Progenitor cell of endocrine pancreas (in vitro differentiated cells): ENCODE measurements around the gene MTERF4. TPM values are rescaled to one million over a fixed set of nuclear protein-coding genes. Genes with fewer than 3 reads are reported as not detected.

ENCODE experiments used
- DNase-seq: peaks from one replicate; pipeline ENCODE4 v3.0.0; 2021; ENCODE audit warnings: low spot score; ENCODE audit not compliant: unreplicated experiment
- H3K27ac Mint-ChIP-seq: 2 replicates; pipeline ENCODE4 v1.8.0; 2021; ENCODE audit warnings: mild to moderate bottlenecking, moderate library complexity, mixed read lengths
- H3K27me3 Mint-ChIP-seq: 2 replicates; pipeline ENCODE4 v1.8.0; 2021; ENCODE audit warnings: mixed read lengths
- H3K36me3 Mint-ChIP-seq: 2 replicates; pipeline ENCODE4 v1.8.0; 2022; ENCODE audit warnings: mixed read lengths; ENCODE audit not compliant: insufficient read depth
- H3K4me1 Mint-ChIP-seq: 2 replicates; pipeline ENCODE4 v1.8.0; 2021; ENCODE audit warnings: low read depth, mixed read lengths
- H3K4me3 Mint-ChIP-seq: 2 replicates; pipeline ENCODE4 v1.8.0; 2021; ENCODE audit warnings: low read depth, mild to moderate bottlenecking, moderate library complexity, mixed read lengths
- H3K9me3 Mint-ChIP-seq: 2 replicates; pipeline ENCODE4 v1.8.0; 2021; ENCODE audit warnings: low read depth, mixed read lengths
- CTCF ChIP-seq: fragments of 200-600 bp; sonication (generic); IDR thresholded peaks from one replicate; pipeline ENCODE4 v1.5.0; 2021; ENCODE audit warnings: antibody characterized with exemption, mild to moderate bottlenecking; ENCODE audit not compliant: unreplicated experiment
- total RNA-seq: library from RNA; stranded (reverse); gene quantifications from 2 replicates; pipeline ENCODE4 v1.2.1, GENCODE V29; 2021

The MTERF4 gene
- total RNA-seq, 1 donor from 2014 or later = 63.0 TPM

GRCh38 chr2:241073166-241074064 lies 28.7 kb downstream of the MTERF4 start:
- Mint-ChIP-seq H3K4me3 (no peak overlapping the region), H3K9me3 (no peaks in the 10 kb centered on the region), H3K27me3 (peaks cover 6% of the 10 kb centered on the region), H3K36me3 (peaks cover 1% of the 10 kb centered on the region), H3K27ac (no peak overlapping the region), H3K4me1 (no peaks in the 10 kb centered on the region)
- no peak for TF ChIP-seq CTCF
- no peak for DNase-seq

- Mint-ChIP-seq H3K36me3 (peaks cover 1% of the 10 kb centered on the region), H3K4me1 (no peaks in the 10 kb centered on the region), H3K27me3 (peaks cover 6% of the 10 kb centered on the region), H3K4me3 (no peak overlapping the region), H3K27ac (peak overlapping the region; percentile 73), H3K9me3 (no peaks in the 10 kb centered on the region)
- DNase-seq = no peak
- no peak for TF ChIP-seq CTCF
Observed at GRCh38 chr2:241072553-241073165, 29.4 kb downstream of the MTERF4 start.

GRCh38 chr2:241072151-241072550 lies 29.9 kb downstream of the MTERF4 start:
- H3K27me3 Mint-ChIP-seq = peaks cover 6% of the 10 kb centered on the region
- TF ChIP-seq CTCF = no peak
- H3K36me3 Mint-ChIP-seq = peaks cover 1% of the 10 kb centered on the region
- H3K27ac Mint-ChIP-seq = peak overlapping the region; percentile 73
- H3K9me3 Mint-ChIP-seq = no peaks in the 10 kb centered on the region
- no peak for DNase-seq
- no peak overlapping the region for H3K4me3 Mint-ChIP-seq
- H3K4me1 Mint-ChIP-seq = no peaks in the 10 kb centered on the region

GRCh38 chr2:241071677-241072111 lies 30.4 kb downstream of the MTERF4 start:
- H3K27me3 Mint-ChIP-seq = peaks cover 6% of the 10 kb centered on the region
- H3K27ac Mint-ChIP-seq = no peak overlapping the region
- TF ChIP-seq CTCF = no peak
- DNase-seq = no peak
- H3K9me3 Mint-ChIP-seq = no peaks in the 10 kb centered on the region
- H3K4me1 Mint-ChIP-seq = no peaks in the 10 kb centered on the region
- H3K36me3 Mint-ChIP-seq = peaks cover 1% of the 10 kb centered on the region
- H3K4me3 Mint-ChIP-seq = no peak overlapping the region

- no peak overlapping the region for H3K4me3 Mint-ChIP-seq
- TF ChIP-seq CTCF = no peak
- no peaks in the 10 kb centered on the region for H3K9me3 Mint-ChIP-seq
- no peak overlapping the region for H3K27ac Mint-ChIP-seq
- no peak for DNase-seq
- peaks cover 1% of the 10 kb centered on the region for H3K36me3 Mint-ChIP-seq
- peaks cover 9% of the 10 kb centered on the region for H3K27me3 Mint-ChIP-seq
- H3K4me1 Mint-ChIP-seq = no peaks in the 10 kb centered on the region
Observed at GRCh38 chr2:241070811-241071676, 31.0 kb downstream of the MTERF4 start.
